Mesenchymal stem cell (in vitro differentiated cells and primary cell): ENCODE measurements around the gene IFNE.

Experiments
- DNase-seq: peaks from one replicate; pipeline ENCODE4 v3.0.0-alpha.2; 2013
- H2AFZ ChIP-seq: one replicate; pipeline ENCODE4 v1.6.1; 2013; ENCODE audit warnings: low read depth, mild to moderate bottlenecking, control low read depth, inconsistent platforms, low read length, moderate library complexity
- H2AK5ac ChIP-seq: 2 replicates; pipeline ENCODE4 v1.6.1; 2013; ENCODE audit warnings: low read length, moderate library complexity, mild to moderate bottlenecking, inconsistent platforms; ENCODE audit not compliant: severe bottlenecking
- H2BK120ac ChIP-seq: one replicate; pipeline ENCODE4 v1.6.1; 2013; ENCODE audit warnings: low read depth, mild to moderate bottlenecking, inconsistent platforms, low read length, moderate library complexity
- H2BK12ac ChIP-seq, 2 experiments: one replicate each; pipeline ENCODE4 v1.6.1; 2013; ENCODE audit warnings: inconsistent platforms in 2 of 2, low read length in 2 of 2, mild to moderate bottlenecking in 2 of 2, moderate library complexity in 2 of 2, control low read depth in 1 of 2
- H2BK15ac ChIP-seq: one replicate; pipeline ENCODE4 v1.6.1; 2013; ENCODE audit warnings: mild to moderate bottlenecking, low read depth, inconsistent platforms; ENCODE audit not compliant: poor library complexity, severe bottlenecking
- H2BK5ac ChIP-seq: 2 replicates; pipeline ENCODE4 v1.6.1; 2013; ENCODE audit warnings: low read depth, mild to moderate bottlenecking, low read length, control low read depth, inconsistent platforms; ENCODE audit not compliant: poor library complexity, severe bottlenecking
- H3K14ac ChIP-seq, 2 experiments: one replicate each; pipeline ENCODE4 v1.6.1; 2013; ENCODE audit warnings: inconsistent platforms in 2 of 2, low read length in 2 of 2, control low read depth in 1 of 2, mild to moderate bottlenecking in 1 of 2, moderate library complexity in 1 of 2
- H3K18ac ChIP-seq, 2 experiments: one replicate each; pipeline ENCODE4 v1.6.1; 2013; ENCODE audit warnings: inconsistent platforms in 2 of 2, low read length in 2 of 2, control low read depth in 1 of 2, low read depth in 1 of 2, mild to moderate bottlenecking in 1 of 2
- H3K23ac ChIP-seq, 2 experiments: one replicate each; pipeline ENCODE4 v1.6.1; 2013; ENCODE audit warnings: inconsistent platforms in 2 of 2, low read length in 2 of 2, mild to moderate bottlenecking in 2 of 2, moderate library complexity in 2 of 2, control low read depth in 1 of 2
- H3K27ac ChIP-seq: 2 replicates; pipeline ENCODE4 v1.5.1; 2013; ENCODE audit warnings: mild to moderate bottlenecking, moderate library complexity, low read length, control low read depth, inconsistent platforms; ENCODE audit not compliant: poor library complexity, severe bottlenecking
- H3K27me3 ChIP-seq, 2 experiments: 2 replicates each; pipeline versions ENCODE4 v1.6.1 to v1.7.0; 2013; ENCODE audit warnings: low read length in 2 of 2, mild to moderate bottlenecking in 2 of 2, moderate library complexity in 2 of 2, control low read depth in 1 of 2, inconsistent platforms in 1 of 2; ENCODE audit not compliant: control insufficient read depth in 1 of 2, insufficient read depth in 1 of 2
- H3K36me3 ChIP-seq, 2 experiments: 2 replicates each; pipeline versions ENCODE4 v1.6.1 to v1.7.0; 2013; ENCODE audit warnings: low read length in 2 of 2, control low read depth in 1 of 2, inconsistent platforms in 1 of 2, low read depth in 1 of 2, mild to moderate bottlenecking in 1 of 2; ENCODE audit not compliant: insufficient read depth in 2 of 2, control insufficient read depth in 1 of 2
- H3K4ac ChIP-seq, 2 experiments: one replicate each; pipeline ENCODE4 v1.6.1; 2013; ENCODE audit warnings: inconsistent platforms in 2 of 2, low read length in 2 of 2, mild to moderate bottlenecking in 2 of 2, moderate library complexity in 2 of 2, control low read depth in 1 of 2, low read depth in 1 of 2
- H3K4me1 ChIP-seq: 2 replicates; pipeline ENCODE4 v1.6.1; 2013; ENCODE audit warnings: low read depth, low read length, control low read depth; ENCODE audit not compliant: control insufficient read depth, insufficient read depth
- H3K4me2 ChIP-seq: 2 replicates; pipeline ENCODE4 v1.6.1; 2013; ENCODE audit warnings: low read length, mild to moderate bottlenecking, inconsistent platforms; ENCODE audit not compliant: poor library complexity, severe bottlenecking
- H3K4me3 ChIP-seq, 2 experiments: 2 replicates each; pipeline versions ENCODE4 v1.5.1 to v1.7.0; 2013; ENCODE audit warnings: low read length in 2 of 2, mild to moderate bottlenecking in 2 of 2, control low read depth in 1 of 2, low read depth in 1 of 2; ENCODE audit not compliant: insufficient read depth in 1 of 2
- H3K79me1 ChIP-seq: replicated peaks from 2 replicates; pipeline ENCODE4 v1.6.1; 2013; ENCODE audit warnings: mild to moderate bottlenecking, control low read depth, low read length, inconsistent platforms; ENCODE audit not compliant: poor library complexity, severe bottlenecking
- H3K9ac ChIP-seq: 2 replicates; pipeline ENCODE4 v1.7.0; 2013; ENCODE audit warnings: mild to moderate bottlenecking, low read length, moderate library complexity
- H3K9me3 ChIP-seq: 2 replicates; pipeline ENCODE4 v1.7.0; 2013; ENCODE audit warnings: mild to moderate bottlenecking, low read length; ENCODE audit not compliant: control insufficient read depth
- H4K8ac ChIP-seq: one replicate; pipeline ENCODE4 v1.6.1; 2013; ENCODE audit warnings: inconsistent platforms, mild to moderate bottlenecking, low read length, moderate library complexity
- H4K91ac ChIP-seq: one replicate; pipeline ENCODE4 v1.6.1; 2013; ENCODE audit warnings: mild to moderate bottlenecking, low read length, inconsistent platforms
- WGBS: methylation state at CpG from one replicate; pipeline ENCODE4 v1.1.7; 2013; ENCODE audit warnings: mixed read lengths; 5-methylcytosine and 5-hydroxymethylcytosine counted together

Gene IFNE

DNA sequence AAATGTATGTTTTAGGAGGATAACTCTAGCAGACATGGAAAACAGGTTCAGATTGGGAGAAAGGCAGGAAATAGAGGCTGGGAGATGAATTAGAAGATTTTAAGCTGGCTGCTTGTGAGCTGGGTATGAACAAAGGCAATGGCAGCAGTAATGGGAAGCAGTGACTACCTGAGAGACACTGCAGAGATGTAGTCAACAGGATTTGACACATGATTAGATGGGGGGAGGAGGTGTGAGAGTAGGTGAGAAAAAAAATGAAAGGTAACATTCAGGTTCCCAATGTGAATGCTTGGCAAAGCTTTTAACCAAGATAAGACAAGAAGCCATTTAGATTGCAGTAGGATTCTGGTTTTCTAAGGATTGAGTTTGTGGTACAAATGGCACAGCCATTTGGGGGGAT is 22.8 kb upstream of the IFNE start:
- Histone ChIP-seq H2BK15ac (no peak overlapping the region), H4K91ac (no peak overlapping the region), H3K4me3 (no peak overlapping the region), H3K27ac (no peak overlapping the region), H3K4me2 (no peak overlapping the region), H2BK120ac (no peak overlapping the region), H2BK5ac (no peak overlapping the region), H3K4ac (no peak overlapping the region), H3K18ac (no peak overlapping the region), H3K36me3 (peaks cover 0 to 3% of the 10 kb centered on the region in 2 experiments), H2AFZ (no peak overlapping the region), H2AK5ac (peak overlapping the region; percentile 79), H3K14ac (no peak overlapping the region), H4K8ac (no peak overlapping the region), H2BK12ac (no peak overlapping the region), H3K4me1 (peaks cover 2% of the 10 kb centered on the region), H3K9me3 (no peaks in the 10 kb centered on the region), H3K23ac (no peak overlapping the region), H3K27me3 (no peaks in the 10 kb centered on the region), H3K9ac (no peak overlapping the region), H3K79me1 (peaks cover 17% of the 10 kb centered on the region)
- no peak for DNase-seq

DNA sequence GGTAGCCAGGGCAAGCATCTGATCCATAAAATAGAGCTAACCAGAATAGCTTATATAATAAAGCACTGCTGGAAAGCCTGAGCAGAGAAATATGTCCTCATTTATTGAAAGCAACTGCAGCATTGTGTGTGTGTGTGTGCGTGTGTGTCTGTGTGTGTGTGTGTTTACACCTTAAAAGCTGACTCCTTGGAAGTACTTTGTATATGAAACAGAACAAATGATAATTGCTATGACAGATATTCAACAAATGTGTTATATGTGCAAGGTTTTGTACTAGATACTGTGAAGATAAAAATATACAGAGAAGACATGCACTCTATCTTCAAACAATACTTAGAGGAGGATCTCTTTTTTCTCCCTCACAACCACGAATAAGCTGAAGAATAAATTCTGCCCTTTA is 22.0 kb upstream of the IFNE start:
- H2BK120ac ChIP-seq = no peak overlapping the region
- no peak overlapping the region for H2AFZ ChIP-seq
- WGBS = 100% methylated on average over 1 of the region's 2 CpGs
- H4K91ac ChIP-seq = no peak overlapping the region
- H3K79me1 ChIP-seq = peaks cover 14% of the 10 kb centered on the region
- H4K8ac ChIP-seq = no peak overlapping the region
- no peak overlapping the region for H3K23ac ChIP-seq
- H2AK5ac ChIP-seq = no peak overlapping the region
- H3K14ac ChIP-seq = no peak overlapping the region
- H2BK15ac ChIP-seq = no peak overlapping the region
- no peaks in the 10 kb centered on the region for H3K9me3 ChIP-seq
- H2BK12ac ChIP-seq = no peak overlapping the region
- no peak overlapping the region for H2BK5ac ChIP-seq
- no peak overlapping the region for H3K4ac ChIP-seq
- no peaks in the 10 kb centered on the region for H3K27me3 ChIP-seq
- H3K9ac ChIP-seq = no peak overlapping the region
- H3K4me3 ChIP-seq = no peak overlapping the region
- no peak overlapping the region for H3K18ac ChIP-seq
- no peak overlapping the region for H3K27ac ChIP-seq
- H3K4me1 ChIP-seq = peaks cover 2% of the 10 kb centered on the region
- H3K4me2 ChIP-seq = no peak overlapping the region
- H3K36me3 ChIP-seq = peaks cover 0 to 3% of the 10 kb centered on the region in 2 experiments
- no peak for DNase-seq

DNA sequence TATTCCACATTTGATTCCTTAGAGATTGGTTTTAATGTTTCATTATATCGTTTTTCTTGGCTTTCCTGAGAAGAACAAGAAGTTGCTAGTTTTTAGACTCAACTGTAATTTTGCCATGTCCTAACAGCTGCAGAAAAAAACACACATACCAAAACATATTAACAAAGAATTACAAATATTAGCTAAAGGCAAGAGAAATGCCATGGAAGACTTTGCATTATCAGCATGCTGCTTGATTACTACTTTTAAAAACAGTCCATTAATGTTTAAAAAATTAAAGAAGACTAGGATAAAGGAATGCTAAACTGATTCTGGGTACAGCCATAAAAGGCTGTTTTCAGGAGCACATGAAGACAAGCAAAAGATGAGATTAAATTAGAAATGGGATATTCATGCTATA is 20.5 kb upstream of the IFNE start:
- no peak overlapping the region for H3K14ac ChIP-seq
- H2BK5ac ChIP-seq = no peak overlapping the region
- no peak overlapping the region for H3K4ac ChIP-seq
- no peak overlapping the region for H3K4me2 ChIP-seq
- no peaks in the 10 kb centered on the region for H3K9me3 ChIP-seq
- peaks cover 0 to 3% of the 10 kb centered on the region in 2 experiments for H3K36me3 ChIP-seq
- H3K23ac ChIP-seq = no peak overlapping the region
- no peak for DNase-seq
- H3K27ac ChIP-seq = no peak overlapping the region
- H3K4me1 ChIP-seq = peaks cover 2% of the 10 kb centered on the region
- H4K8ac ChIP-seq = no peak overlapping the region
- no peak overlapping the region for H2AK5ac ChIP-seq
- H2BK120ac ChIP-seq = no peak overlapping the region
- no CpG with 5 or more reads among the region's 1 CpG for whole genome bisulfite sequencing
- no peak overlapping the region for H3K4me3 ChIP-seq
- no peak overlapping the region for H4K91ac ChIP-seq
- no peak overlapping the region for H3K18ac ChIP-seq
- H3K79me1 ChIP-seq = peaks cover 18% of the 10 kb centered on the region
- no peak overlapping the region for H2BK12ac ChIP-seq
- H2AFZ ChIP-seq = no peak overlapping the region
- no peak overlapping the region for H3K9ac ChIP-seq
- no peak overlapping the region for H2BK15ac ChIP-seq
- H3K27me3 ChIP-seq = no peaks in the 10 kb centered on the region

DNA sequence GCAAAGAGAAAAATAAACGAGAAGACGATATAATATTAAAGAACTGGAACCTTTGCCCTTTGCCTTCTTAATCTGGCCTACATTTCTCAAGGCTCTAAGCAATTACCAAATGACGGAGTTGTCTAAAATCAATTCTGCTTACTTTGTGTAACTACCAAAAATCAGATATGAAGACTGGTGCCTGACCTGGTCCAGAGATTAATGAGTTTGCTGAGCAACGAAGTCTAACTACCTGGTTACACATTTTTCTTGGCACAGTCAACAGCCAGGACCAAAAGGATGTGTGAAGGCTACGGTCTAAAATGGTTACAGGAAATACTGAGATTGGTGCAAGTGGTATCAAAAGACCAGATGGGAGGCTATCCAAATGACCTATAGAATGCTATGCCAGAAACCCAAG is 17.8 kb upstream of the IFNE start:
- no peaks in the 10 kb centered on the region for H3K4me1 ChIP-seq
- H3K4ac ChIP-seq = no peak overlapping the region
- no peaks in the 10 kb centered on the region for H3K9me3 ChIP-seq
- no peak for DNase-seq
- no peak overlapping the region for H4K8ac ChIP-seq
- H3K79me1 ChIP-seq = peaks cover 19% of the 10 kb centered on the region
- H2AFZ ChIP-seq = no peak overlapping the region
- H4K91ac ChIP-seq = no peak overlapping the region
- no peak overlapping the region for H2BK120ac ChIP-seq
- H3K4me2 ChIP-seq = no peak overlapping the region
- H3K14ac ChIP-seq = no peak overlapping the region
- H3K18ac ChIP-seq = no peak overlapping the region
- no peaks in the 10 kb centered on the region for H3K27me3 ChIP-seq
- no peak overlapping the region for H2BK12ac ChIP-seq
- no peak overlapping the region for H3K23ac ChIP-seq
- H2BK5ac ChIP-seq = no peak overlapping the region
- H3K9ac ChIP-seq = no peak overlapping the region
- no peak overlapping the region for H2BK15ac ChIP-seq
- no peak overlapping the region for H3K27ac ChIP-seq
- H3K36me3 ChIP-seq = peaks cover 0 to 3% of the 10 kb centered on the region in 2 experiments
- 94% methylated on average over 5 of the region's 5 CpGs for WGBS
- H3K4me3 ChIP-seq = no peak overlapping the region
- peak overlapping the region; percentile 45 for H2AK5ac ChIP-seq
